Lower lobe of right lung (tissue), 2 donors: ENCODE results near the gene PCAT6. TPM values are rescaled to one million over a fixed set of nuclear protein-coding genes. Genes with fewer than 3 reads are reported as not detected.
A peak's percentile ranks its signal among the peaks of the same experiment; 100 is the strongest.
"Not testable (repeated sequence)": the region's sequence is repeated elsewhere in the genome, so short reads cannot be mapped to it uniquely, and the experiment has no call there.

Experiments used
- ATAC-seq, 2 donors: fragments of 200-7000 bp; cut with Tn5 transposase; one replicate each; pipeline ENCODE4 v1.9.1; 2020 to 2022; ENCODE audit warnings: mild to moderate bottlenecking in 2 of 2, moderate library complexity in 2 of 2
- DNase-seq: peaks from one replicate; pipeline ENCODE4 v3.0.0-alpha.2; 2020
- H3K27ac ChIP-seq: fragments of 200-600 bp; one replicate; pipeline ENCODE4 v1.8.0; 2022
- H3K27me3 ChIP-seq: fragments of 200-600 bp; one replicate; pipeline ENCODE4 v1.8.0; 2022; ENCODE audit warnings: low read depth
- H3K36me3 ChIP-seq: fragments of 200-600 bp; one replicate; pipeline ENCODE4 v1.8.0; 2022; ENCODE audit warnings: mild to moderate bottlenecking
- H3K4me1 ChIP-seq: fragments of 200-600 bp; one replicate; pipeline ENCODE4 v1.8.0; 2022
- H3K4me3 ChIP-seq: fragments of 200-600 bp; one replicate; pipeline ENCODE4 v1.8.0; 2022; ENCODE audit warnings: mild to moderate bottlenecking
- H3K9me3 ChIP-seq: fragments of 200-600 bp; one replicate; pipeline ENCODE4 v1.8.0; 2022
- CTCF ChIP-seq: fragments of 200-600 bp; IDR thresholded peaks from one replicate; pipeline ENCODE4 v1.8.0; 2022; ENCODE audit warnings: antibody characterized with exemption, mild to moderate bottlenecking
- intact Hi-C: fragments of 100-400 bp; cut with DNase I; formaldehyde crosslinking; loops from one replicate; pipeline ENCODE4 v1.11.0; 2022
- total RNA-seq: library from RNA; stranded (reverse); fragmentation: NEBNext Ultra II Directional; extraction: Animal tissue kit (Norgen Biotek cat#: 25700); gene quantifications from one replicate; pipeline ENCODE4 v1.2.1, GENCODE V29; 2021
- donor health status: DM: no; HTN: yes; CAD: no; lungs with severe emphysema.

PCAT6 gene
- total RNA-seq, 1 donor from 2014 or later, result 0.71 TPM

- no peaks in the 10 kb centered on the region for H3K36me3 ChIP-seq
- DNase-seq, result no peak
- no peak overlapping the region for H3K4me3 ChIP-seq
Measured at GRCh38 chr1:202812176-202813026, 1.6 kb downstream of the PCAT6 start.

GRCh38 chr1:202815120-202815519 is 4.4 kb downstream of the PCAT6 start:
- no peaks in the 10 kb centered on the region for H3K27me3 ChIP-seq
- ATAC-seq, result no peak
- no peak for TF ChIP-seq CTCF

More at GRCh38 chr1:202812176-202813026, 1.6 kb downstream of the PCAT6 start:
- Histone ChIP-seq H3K4me1 (peaks cover 22% of the 10 kb centered on the region), H3K27me3 (no peaks in the 10 kb centered on the region), H3K9me3 (no peaks in the 10 kb centered on the region), H3K27ac (no peak overlapping the region)
- TF ChIP-seq CTCF, result no peak
- intact Hi-C loops, result no loop called here
- no peak for ATAC-seq

GRCh38 chr1:202818819-202819218 is 8.1 kb downstream of the PCAT6 start:
- H3K27me3 ChIP-seq, result no peaks in the 10 kb centered on the region
- intact Hi-C loops, result no loop called here
- TF ChIP-seq CTCF, result no peak

More at GRCh38 chr1:202815120-202815519, 4.4 kb downstream of the PCAT6 start:
- intact Hi-C loops, result no loop called here
- Histone ChIP-seq H3K36me3 (no peaks in the 10 kb centered on the region), H3K9me3 (no peaks in the 10 kb centered on the region), H3K4me3 (no peak overlapping the region), H3K27ac (no peak overlapping the region), H3K4me1 (peaks cover 10% of the 10 kb centered on the region)
- DNase-seq, result no peak

GRCh38 chr1:202821467-202821866 is 10.7 kb downstream of the PCAT6 start:
- ATAC-seq, result peak; percentile 12 to 50
- no peak for DNase-seq
- Histone ChIP-seq H3K27me3 (no peaks in the 10 kb centered on the region), H3K27ac (peak overlapping the region; percentile 4), H3K9me3 (no peaks in the 10 kb centered on the region), H3K36me3 (no peaks in the 10 kb centered on the region), H3K4me3 (no peak overlapping the region), H3K4me1 (no peaks in the 10 kb centered on the region)
- no peak for TF ChIP-seq CTCF
- intact Hi-C loops, result no loop called here

More at GRCh38 chr1:202818819-202819218, 8.1 kb downstream of the PCAT6 start:
- H3K9me3 ChIP-seq, result no peaks in the 10 kb centered on the region
- H3K4me3 ChIP-seq, result no peak overlapping the region
- ATAC-seq, result no peak
- no peaks in the 10 kb centered on the region for H3K4me1 ChIP-seq
- no peaks in the 10 kb centered on the region for H3K36me3 ChIP-seq
- no peak overlapping the region for H3K27ac ChIP-seq
- DNase-seq, result no peak

GRCh38 chr1:202825748-202826147 is 15.0 kb downstream of the PCAT6 start:
- Histone ChIP-seq H3K9me3 (no peaks in the 10 kb centered on the region), H3K36me3 (no peaks in the 10 kb centered on the region), H3K4me1 (no peaks in the 10 kb centered on the region), H3K4me3 (no peak overlapping the region), H3K27ac (no peak overlapping the region), H3K27me3 (no peaks in the 10 kb centered on the region)
- DNase-seq, result no peak
- no peak for TF ChIP-seq CTCF
- ATAC-seq, result no peak
- intact Hi-C loops, result no loop called here

GRCh38 chr1:202829223-202829622 is 18.5 kb downstream of the PCAT6 start:
- H3K36me3 ChIP-seq, DNase-seq, H3K27ac ChIP-seq, H3K4me3 ChIP-seq, intact Hi-C loops, H3K9me3 ChIP-seq, H3K27me3 ChIP-seq, H3K4me1 ChIP-seq, ATAC-seq: not testable (repeated sequence)
